ENCODE data around the gene PAM.

DNA sequence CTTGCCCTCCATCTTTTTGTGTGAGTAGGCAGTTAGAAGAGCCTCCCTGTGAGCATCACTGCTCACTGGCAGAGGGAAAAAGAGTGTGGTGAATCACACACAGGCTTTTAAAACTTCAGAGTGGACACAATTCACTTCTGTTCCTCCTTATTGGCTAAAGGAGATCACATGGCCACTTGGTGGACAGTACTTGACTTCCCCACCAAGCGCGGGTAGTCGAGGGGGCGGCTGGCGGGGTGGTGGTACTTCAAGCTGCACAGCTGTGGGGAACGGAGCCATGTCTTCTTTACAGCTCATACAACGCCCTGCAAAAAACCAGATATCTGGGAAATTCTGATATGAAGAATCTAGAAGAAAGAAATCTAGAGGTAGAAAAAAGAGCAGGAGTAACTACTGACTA is 95.4 kb downstream of the PAM start:
- TF ChIP-seq ESRRG (CRISPR knock-in tag; IDR thresholded peaks at IDR 0.05) (no peak), ZFP30 (CRISPR knock-in tag; IDR thresholded peaks at IDR 0.05) (no peak), RARB (CRISPR knock-in tag; IDR thresholded peaks at IDR 0.05) (no peak), BACH2 (CRISPR knock-in tag; IDR thresholded peaks at IDR 0.05; ENCODE audit: borderline replicate concordance) (no peak), TOX (CRISPR knock-in tag; IDR thresholded peaks at IDR 0.05; ENCODE audit: borderline replicate concordance) (no peak), ZFP3 (CRISPR knock-in tag; IDR thresholded peaks at IDR 0.05) (no peak)
- TF ChIP-seq, protein P1, sequence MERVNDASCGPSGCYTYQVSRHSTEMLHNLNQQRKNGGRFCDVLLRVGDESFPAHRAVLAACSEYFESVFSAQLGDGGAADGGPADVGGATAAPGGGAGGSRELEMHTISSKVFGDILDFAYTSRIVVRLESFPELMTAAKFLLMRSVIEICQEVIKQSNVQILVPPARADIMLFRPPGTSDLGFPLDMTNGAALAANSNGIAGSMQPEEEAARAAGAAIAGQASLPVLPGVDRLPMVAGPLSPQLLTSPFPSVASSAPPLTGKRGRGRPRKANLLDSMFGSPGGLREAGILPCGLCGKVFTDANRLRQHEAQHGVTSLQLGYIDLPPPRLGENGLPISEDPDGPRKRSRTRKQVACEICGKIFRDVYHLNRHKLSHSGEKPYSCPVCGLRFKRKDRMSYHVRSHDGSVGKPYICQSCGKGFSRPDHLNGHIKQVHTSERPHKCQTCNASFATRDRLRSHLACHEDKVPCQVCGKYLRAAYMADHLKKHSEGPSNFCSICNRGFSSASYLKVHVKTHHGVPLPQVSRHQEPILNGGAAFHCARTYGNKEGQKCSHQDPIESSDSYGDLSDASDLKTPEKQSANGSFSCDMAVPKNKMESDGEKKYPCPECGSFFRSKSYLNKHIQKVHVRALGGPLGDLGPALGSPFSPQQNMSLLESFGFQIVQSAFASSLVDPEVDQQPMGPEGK (CRISPR knock-in tag; IDR thresholded peaks at IDR 0.05; ENCODE audit: borderline replicate concordance), result no peak
- TF ChIP-seq, protein P2, sequence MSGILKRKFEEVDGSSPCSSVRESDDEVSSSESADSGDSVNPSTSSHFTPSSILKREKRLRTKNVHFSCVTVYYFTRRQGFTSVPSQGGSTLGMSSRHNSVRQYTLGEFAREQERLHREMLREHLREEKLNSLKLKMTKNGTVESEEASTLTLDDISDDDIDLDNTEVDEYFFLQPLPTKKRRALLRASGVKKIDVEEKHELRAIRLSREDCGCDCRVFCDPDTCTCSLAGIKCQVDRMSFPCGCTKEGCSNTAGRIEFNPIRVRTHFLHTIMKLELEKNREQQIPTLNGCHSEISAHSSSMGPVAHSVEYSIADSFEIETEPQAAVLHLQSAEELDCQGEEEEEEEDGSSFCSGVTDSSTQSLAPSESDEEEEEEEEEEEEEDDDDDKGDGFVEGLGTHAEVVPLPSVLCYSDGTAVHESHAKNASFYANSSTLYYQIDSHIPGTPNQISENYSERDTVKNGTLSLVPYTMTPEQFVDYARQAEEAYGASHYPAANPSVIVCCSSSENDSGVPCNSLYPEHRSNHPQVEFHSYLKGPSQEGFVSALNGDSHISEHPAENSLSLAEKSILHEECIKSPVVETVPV (CRISPR knock-in tag; IDR thresholded peaks at IDR 0.05), result no peak

All from SK-N-SH treated with all-trans-retinoic acid at 6 μM for 48 hours (cell line).